Right lobe of liver (tissue), 4 donors: ENCODE results near the gene FSTL4.

Experiments
- CTCF ChIP-seq, 4 donors: fragments of 200-600 bp in 3 of 4; fragments of 450-650 bp in 1 of 4; IDR thresholded peaks; one replicate each; pipeline versions ENCODE4 v1.5.1 to v1.8.0; 2016 to 2022; ENCODE audit warnings: antibody characterized with exemption in 4 of 4, mild to moderate bottlenecking in 2 of 4
- POLR2A ChIP-seq: fragments of 450-650 bp; IDR thresholded peaks from one replicate; pipeline ENCODE4 v1.6.1; 2017; ENCODE audit warnings: antibody characterized with exemption, mild to moderate bottlenecking
- donor health status: DM: no; HTN: no; CAD: no.
- donor health status: DM: no; HTN: no; CAD: no.
- donor health status: DM: no; HTN: yes; CAD: no.

DNA sequence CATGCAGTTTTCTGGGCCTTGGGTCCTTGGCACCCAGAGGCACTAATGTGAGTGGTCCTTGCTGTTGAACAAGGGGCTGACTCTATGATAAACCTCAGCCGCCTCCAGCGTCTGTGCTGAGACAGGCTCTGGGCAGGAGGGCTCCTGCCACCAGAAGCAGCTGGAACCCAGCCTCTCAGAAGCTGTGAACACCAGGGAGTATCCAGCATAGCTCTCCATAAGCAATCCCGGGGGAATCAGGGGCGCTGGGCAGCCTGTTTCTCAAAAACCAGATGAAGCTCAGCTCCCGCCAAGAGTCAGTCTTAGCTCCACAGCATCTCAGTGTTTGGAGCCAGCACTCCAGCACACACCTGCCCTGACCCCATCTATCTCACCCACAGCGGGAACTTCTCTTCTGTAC, 390.3 kb downstream of the FSTL4 start:
- no peak for TF ChIP-seq CTCF (IDR thresholded peaks at IDR 0.05)
- TF ChIP-seq POLR2A = no peak
